ENCODE data around the gene MRTFA. TPM values are rescaled to one million over a fixed set of nuclear protein-coding genes. Genes with fewer than 3 reads are reported as not detected.

MRTFA gene
- total RNA-seq, 1 experiment from 2014 or later: 44.7 TPM

- H3K36me3 ChIP-seq (ENCODE audit: low read depth): 0 out of 2 replicates have a peak, but pooled peaks cover 3% of the 10 kb centered on the region
- H3K4me2 ChIP-seq: no peak overlapping the region
- ChIA-PET POLR2A (ENCODE audit: unreplicated experiment) (interaction anchor here (0.5 to 0.7 kb wide), 2 partner anchors 12 to 19 kb away, joined by 3 to 6 read pairs; no protein-coding TSS in a partner anchor), CTCF (no interaction called here)
- no peak overlapping the region for H3K4me3 ChIP-seq
- TF ChIP-seq, protein P1, sequence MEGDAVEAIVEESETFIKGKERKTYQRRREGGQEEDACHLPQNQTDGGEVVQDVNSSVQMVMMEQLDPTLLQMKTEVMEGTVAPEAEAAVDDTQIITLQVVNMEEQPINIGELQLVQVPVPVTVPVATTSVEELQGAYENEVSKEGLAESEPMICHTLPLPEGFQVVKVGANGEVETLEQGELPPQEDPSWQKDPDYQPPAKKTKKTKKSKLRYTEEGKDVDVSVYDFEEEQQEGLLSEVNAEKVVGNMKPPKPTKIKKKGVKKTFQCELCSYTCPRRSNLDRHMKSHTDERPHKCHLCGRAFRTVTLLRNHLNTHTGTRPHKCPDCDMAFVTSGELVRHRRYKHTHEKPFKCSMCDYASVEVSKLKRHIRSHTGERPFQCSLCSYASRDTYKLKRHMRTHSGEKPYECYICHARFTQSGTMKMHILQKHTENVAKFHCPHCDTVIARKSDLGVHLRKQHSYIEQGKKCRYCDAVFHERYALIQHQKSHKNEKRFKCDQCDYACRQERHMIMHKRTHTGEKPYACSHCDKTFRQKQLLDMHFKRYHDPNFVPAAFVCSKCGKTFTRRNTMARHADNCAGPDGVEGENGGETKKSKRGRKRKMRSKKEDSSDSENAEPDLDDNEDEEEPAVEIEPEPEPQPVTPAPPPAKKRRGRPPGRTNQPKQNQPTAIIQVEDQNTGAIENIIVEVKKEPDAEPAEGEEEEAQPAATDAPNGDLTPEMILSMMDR (conservative IDR thresholded peaks at IDR 0.05): no peak
- TF ChIP-seq EZH2 (IDR thresholded peaks at IDR 0.05; ENCODE audit: low read depth): no peak
- no peaks in the 10 kb centered on the region for H3K27me3 ChIP-seq (ENCODE audit: insufficient read depth, low read depth)
- BruUV-seq (replicated peaks): no TSS peak
- peaks cover 16% of the 10 kb centered on the region for H3K4me1 ChIP-seq (replicated peaks; ENCODE audit: insufficient read depth)
- peaks cover 21% of the 10 kb centered on the region for H3K79me2 ChIP-seq (ENCODE audit: low read depth)
- H4K20me1 ChIP-seq (ENCODE audit: insufficient read depth): no peaks in the 10 kb centered on the region
- DNase-seq: no peak
- H3K27ac ChIP-seq: no peak overlapping the region
- peaks cover 29% of the 10 kb centered on the region for H3F3A ChIP-seq (ENCODE audit: insufficient read depth, low read depth)
- H2AFZ ChIP-seq: no peak overlapping the region
- no peaks in the 10 kb centered on the region; the same call in 1 of the 2 replicates for H3K9me3 ChIP-seq (ENCODE audit: insufficient read depth, low read depth)
- H3K9me2 ChIP-seq (ENCODE audit: insufficient read depth): no peaks in the 10 kb centered on the region
- intact Hi-C loops (cut with micrococcal nuclease; ENCODE audit: unreplicated experiment): no loop called here
These were observed 114.4 kb downstream of the MRTFA start for GRCh38 chr22:40522141-40522540.

DNA sequence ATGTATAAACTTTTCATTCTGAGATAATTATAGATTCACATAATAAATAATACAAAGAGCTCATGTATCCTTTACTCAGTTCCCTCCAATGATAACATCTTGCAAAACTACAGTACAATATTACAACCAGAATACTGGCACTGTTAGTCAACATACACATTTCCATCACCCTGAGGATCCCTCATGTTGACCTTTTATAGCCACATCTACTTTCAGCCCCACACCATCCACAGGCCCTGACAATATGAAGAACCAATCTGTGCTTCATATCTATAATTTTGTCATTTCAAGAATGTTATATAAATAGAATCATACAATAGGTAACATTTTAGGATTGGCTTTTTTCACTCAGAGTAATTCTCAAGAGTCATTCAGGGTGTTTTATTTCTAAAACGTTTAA lies 115.5 kb downstream of the MRTFA start:
- Histone ChIP-seq H3F3A (ENCODE audit: insufficient read depth, low read depth) (peaks cover 22% of the 10 kb centered on the region), H3K27ac (no peak overlapping the region), H3K9me3 (ENCODE audit: insufficient read depth, low read depth) (no peaks in the 10 kb centered on the region; the same call in 1 of the 2 replicates), H3K4me2 (no peak overlapping the region), H3K4me3 (no peak overlapping the region), H3K36me3 (ENCODE audit: low read depth) (0 out of 2 replicates have a peak, but pooled peaks cover 3% of the 10 kb centered on the region), H3K79me2 (ENCODE audit: low read depth) (peaks cover 21% of the 10 kb centered on the region), H2AFZ (no peak overlapping the region), H4K20me1 (ENCODE audit: insufficient read depth) (no peaks in the 10 kb centered on the region), H3K27me3 (ENCODE audit: insufficient read depth, low read depth) (no peaks in the 10 kb centered on the region), H3K9me2 (ENCODE audit: insufficient read depth) (no peaks in the 10 kb centered on the region), H3K4me1 (replicated peaks; ENCODE audit: insufficient read depth) (peaks cover 16% of the 10 kb centered on the region)
- CTCF ChIA-PET: no interaction called here
- DNase-seq: no peak
- TF ChIP-seq EZH2 (IDR thresholded peaks at IDR 0.05; ENCODE audit: low read depth): no peak
- TF ChIP-seq, protein P1 (conservative IDR thresholded peaks at IDR 0.05): no peak
- intact Hi-C loops (cut with micrococcal nuclease; ENCODE audit: unreplicated experiment): no loop called here
- POLR2A ChIA-PET (ENCODE audit: unreplicated experiment): no interaction called here
- no TSS peak for BruUV-seq (replicated peaks)

DNA sequence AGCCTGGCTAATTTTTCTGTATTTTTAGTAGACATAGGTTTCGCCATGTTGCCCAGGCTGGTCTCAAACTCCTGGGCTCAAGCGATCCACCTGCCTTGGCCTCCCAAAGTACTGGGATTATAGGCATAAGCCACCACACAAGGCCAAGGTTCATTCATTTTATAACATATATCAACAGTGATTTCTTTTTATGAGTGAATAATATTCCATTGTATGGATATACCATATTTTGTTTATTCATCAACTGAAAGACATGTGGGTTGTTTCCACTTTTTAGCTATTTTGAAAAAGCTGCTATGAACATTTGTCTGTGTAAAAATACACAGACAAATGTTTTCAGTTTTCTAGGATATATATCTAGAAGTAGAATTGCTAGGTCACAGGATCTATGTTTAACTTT lies 116.0 kb downstream of the MRTFA start:
- Histone ChIP-seq H4K20me1 (ENCODE audit: insufficient read depth) (no peaks in the 10 kb centered on the region), H3K27ac (no peak overlapping the region), H2AFZ (no peak overlapping the region), H3K27me3 (ENCODE audit: insufficient read depth, low read depth) (no peaks in the 10 kb centered on the region), H3F3A (ENCODE audit: insufficient read depth, low read depth) (peaks cover 17% of the 10 kb centered on the region), H3K4me3 (no peak overlapping the region), H3K4me1 (replicated peaks; ENCODE audit: insufficient read depth) (peaks cover 16% of the 10 kb centered on the region), H3K36me3 (ENCODE audit: low read depth) (0 out of 2 replicates have a peak, but pooled peaks cover 3% of the 10 kb centered on the region), H3K9me3 (ENCODE audit: insufficient read depth, low read depth) (no peaks in the 10 kb centered on the region; the same call in 1 of the 2 replicates), H3K79me2 (ENCODE audit: low read depth) (peaks cover 21% of the 10 kb centered on the region), H3K9me2 (ENCODE audit: insufficient read depth) (no peaks in the 10 kb centered on the region), H3K4me2 (no peak overlapping the region)
- intact Hi-C loops (cut with micrococcal nuclease; ENCODE audit: unreplicated experiment): no loop called here
- no peak for TF ChIP-seq EZH2 (IDR thresholded peaks at IDR 0.05; ENCODE audit: low read depth)
- TF ChIP-seq, protein P1 (conservative IDR thresholded peaks at IDR 0.05): no peak
- DNase-seq: no peak
- POLR2A ChIA-PET (ENCODE audit: unreplicated experiment): no interaction called here
- CTCF ChIA-PET: no interaction called here
- no TSS peak for BruUV-seq (replicated peaks)

Measured in PC-9 (cell line).